Measurements from ENCODE around the gene MEIKIN. TPM values are rescaled to one million over a fixed set of nuclear protein-coding genes. Genes with fewer than 3 reads are reported as not detected.

Gene MEIKIN
- total RNA-seq, 1 experiment from 2014 or later, result not detected

GRCh38 chr5:131974016-131974415 lies 28.6 kb upstream of the MEIKIN start:
- TF ChIP-seq CTCF (IDR thresholded peaks at IDR 0.05) (no peak), POLR2AphosphoS5 (IDR thresholded peaks at IDR 0.05; ENCODE audit: low read depth, low read length) (no peak), SIN3A (IDR thresholded peaks at IDR 0.05; ENCODE audit: borderline replicate concordance, insufficient read depth, low read depth, low read length) (no peak), TCF7L2 (IDR thresholded peaks at IDR 0.05; ENCODE audit: low read depth, low read length) (no peak)
- TF ChIP-seq, protein P1, sequence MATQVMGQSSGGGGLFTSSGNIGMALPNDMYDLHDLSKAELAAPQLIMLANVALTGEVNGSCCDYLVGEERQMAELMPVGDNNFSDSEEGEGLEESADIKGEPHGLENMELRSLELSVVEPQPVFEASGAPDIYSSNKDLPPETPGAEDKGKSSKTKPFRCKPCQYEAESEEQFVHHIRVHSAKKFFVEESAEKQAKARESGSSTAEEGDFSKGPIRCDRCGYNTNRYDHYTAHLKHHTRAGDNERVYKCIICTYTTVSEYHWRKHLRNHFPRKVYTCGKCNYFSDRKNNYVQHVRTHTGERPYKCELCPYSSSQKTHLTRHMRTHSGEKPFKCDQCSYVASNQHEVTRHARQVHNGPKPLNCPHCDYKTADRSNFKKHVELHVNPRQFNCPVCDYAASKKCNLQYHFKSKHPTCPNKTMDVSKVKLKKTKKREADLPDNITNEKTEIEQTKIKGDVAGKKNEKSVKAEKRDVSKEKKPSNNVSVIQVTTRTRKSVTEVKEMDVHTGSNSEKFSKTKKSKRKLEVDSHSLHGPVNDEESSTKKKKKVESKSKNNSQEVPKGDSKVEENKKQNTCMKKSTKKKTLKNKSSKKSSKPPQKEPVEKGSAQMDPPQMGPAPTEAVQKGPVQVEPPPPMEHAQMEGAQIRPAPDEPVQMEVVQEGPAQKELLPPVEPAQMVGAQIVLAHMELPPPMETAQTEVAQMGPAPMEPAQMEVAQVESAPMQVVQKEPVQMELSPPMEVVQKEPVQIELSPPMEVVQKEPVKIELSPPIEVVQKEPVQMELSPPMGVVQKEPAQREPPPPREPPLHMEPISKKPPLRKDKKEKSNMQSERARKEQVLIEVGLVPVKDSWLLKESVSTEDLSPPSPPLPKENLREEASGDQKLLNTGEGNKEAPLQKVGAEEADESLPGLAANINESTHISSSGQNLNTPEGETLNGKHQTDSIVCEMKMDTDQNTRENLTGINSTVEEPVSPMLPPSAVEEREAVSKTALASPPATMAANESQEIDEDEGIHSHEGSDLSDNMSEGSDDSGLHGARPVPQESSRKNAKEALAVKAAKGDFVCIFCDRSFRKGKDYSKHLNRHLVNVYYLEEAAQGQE (IDR thresholded peaks at IDR 0.05; ENCODE audit: insufficient read depth in 1 of 2, low read depth in 2 of 2, low read length in 1 of 2), result no peak
- H3K9me3 ChIP-seq (ENCODE audit: control insufficient read depth, insufficient read depth, low read depth, low read length), result no peaks in the 10 kb centered on the region
- ATAC-seq (no peak), DNase-seq (ENCODE audit: low read depth, low spot score) (no peak)
- ChIA-PET CTCF (no interaction called here), POLR2A (no interaction called here)
- H3K27me3 ChIP-seq (ENCODE audit: control insufficient read depth, insufficient read depth, low read length), result peaks cover 6% of the 10 kb centered on the region; the same call in 1 of the 2 replicates
- no peak overlapping the region for H3K4me3 ChIP-seq (ENCODE audit: low read depth in 2 of 2, low read length in 2 of 2)
- no TSS peak for BruUV-seq (replicated peaks)
- H3K4me1 ChIP-seq (ENCODE audit: control insufficient read depth, insufficient read depth, low read length), result no peaks in the 10 kb centered on the region
- intact Hi-C loops (cut with micrococcal nuclease; ENCODE audit: unreplicated experiment) (no loop called here), in situ Hi-C loops (cut with HindIII; ENCODE audit: low pct_unique_long_range_greater_than_20kb, low sequenced_read_pairs) (no loop called here)
- no peaks in the 10 kb centered on the region for H3K36me3 ChIP-seq (ENCODE audit: control insufficient read depth, insufficient read depth, low read length)
- H3K27ac ChIP-seq (ENCODE audit: low read length), result no peak overlapping the region

- intact Hi-C loops (cut with micrococcal nuclease; ENCODE audit: unreplicated experiment) (no loop called here), in situ Hi-C loops (cut with HindIII; ENCODE audit: low pct_unique_long_range_greater_than_20kb, low sequenced_read_pairs) (no loop called here)
- Histone ChIP-seq H3K9me3 (ENCODE audit: control insufficient read depth, insufficient read depth, low read depth, low read length) (no peaks in the 10 kb centered on the region), H3K27ac (ENCODE audit: low read length) (no peak overlapping the region), H3K36me3 (ENCODE audit: control insufficient read depth, insufficient read depth, low read length) (no peaks in the 10 kb centered on the region), H3K4me3 (ENCODE audit: low read depth in 2 of 2, low read length in 2 of 2) (no peak overlapping the region), H3K27me3 (ENCODE audit: control insufficient read depth, insufficient read depth, low read length) (peaks cover 6% of the 10 kb centered on the region; the same call in 1 of the 2 replicates), H3K4me1 (ENCODE audit: control insufficient read depth, insufficient read depth, low read length) (no peaks in the 10 kb centered on the region)
- ChIA-PET POLR2A (no interaction called here), CTCF (no interaction called here)
- ATAC-seq (no peak), DNase-seq (ENCODE audit: low read depth, low spot score) (no peak)
- BruUV-seq (replicated peaks), result no TSS peak
- TF ChIP-seq CTCF (IDR thresholded peaks at IDR 0.05) (no peak), TCF7L2 (IDR thresholded peaks at IDR 0.05; ENCODE audit: low read depth, low read length) (no peak), POLR2AphosphoS5 (IDR thresholded peaks at IDR 0.05; ENCODE audit: low read depth, low read length) (no peak), SIN3A (IDR thresholded peaks at IDR 0.05; ENCODE audit: borderline replicate concordance, insufficient read depth, low read depth, low read length) (no peak)
- TF ChIP-seq, protein P1 (IDR thresholded peaks at IDR 0.05; ENCODE audit: insufficient read depth in 1 of 2, low read depth in 2 of 2, low read length in 1 of 2), result no peak
Observed at GRCh38 chr5:131973089-131973712, 27.7 kb upstream of the MEIKIN start.

All from Panc1 (cell line).